ENCODE results near the gene DPP6. TPM values are rescaled to one million over a fixed set of nuclear protein-coding genes. Genes with fewer than 3 reads are reported as not detected.
A peak's percentile ranks its signal among the peaks of the same experiment; 100 is the strongest.

The DPP6 gene
- total and polyA plus RNA-seq, 8 donors: 0.29 to 1.2 (median 0.57) TPM

- no peaks in the 10 kb centered on the region for H3K9me3 ChIP-seq
- H3K4me1 ChIP-seq: no peaks in the 10 kb centered on the region
- TF ChIP-seq, protein P1, sequence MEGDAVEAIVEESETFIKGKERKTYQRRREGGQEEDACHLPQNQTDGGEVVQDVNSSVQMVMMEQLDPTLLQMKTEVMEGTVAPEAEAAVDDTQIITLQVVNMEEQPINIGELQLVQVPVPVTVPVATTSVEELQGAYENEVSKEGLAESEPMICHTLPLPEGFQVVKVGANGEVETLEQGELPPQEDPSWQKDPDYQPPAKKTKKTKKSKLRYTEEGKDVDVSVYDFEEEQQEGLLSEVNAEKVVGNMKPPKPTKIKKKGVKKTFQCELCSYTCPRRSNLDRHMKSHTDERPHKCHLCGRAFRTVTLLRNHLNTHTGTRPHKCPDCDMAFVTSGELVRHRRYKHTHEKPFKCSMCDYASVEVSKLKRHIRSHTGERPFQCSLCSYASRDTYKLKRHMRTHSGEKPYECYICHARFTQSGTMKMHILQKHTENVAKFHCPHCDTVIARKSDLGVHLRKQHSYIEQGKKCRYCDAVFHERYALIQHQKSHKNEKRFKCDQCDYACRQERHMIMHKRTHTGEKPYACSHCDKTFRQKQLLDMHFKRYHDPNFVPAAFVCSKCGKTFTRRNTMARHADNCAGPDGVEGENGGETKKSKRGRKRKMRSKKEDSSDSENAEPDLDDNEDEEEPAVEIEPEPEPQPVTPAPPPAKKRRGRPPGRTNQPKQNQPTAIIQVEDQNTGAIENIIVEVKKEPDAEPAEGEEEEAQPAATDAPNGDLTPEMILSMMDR (IDR thresholded peaks at IDR 0.05): no peak
- ATAC-seq: peak; percentile 26
- no peak overlapping the region for H3K4me3 ChIP-seq
- H3K36me3 ChIP-seq: no peaks in the 10 kb centered on the region
- intact Hi-C loops (cut with DNase I): no loop called here
- H3K27ac ChIP-seq: no peak overlapping the region
- H3K27me3 ChIP-seq: no peaks in the 10 kb centered on the region
- DNase-seq: no peak
Measured at GRCh38 chr7:154338701-154339506, 286.7 kb downstream of the DPP6 start.

GRCh38 chr7:154342971-154343633 is 290.9 kb downstream of the DPP6 start:
- Histone ChIP-seq H3K36me3 (no peaks in the 10 kb centered on the region), H3K27ac (no peak overlapping the region), H3K4me3 (no peak overlapping the region), H3K27me3 (no peaks in the 10 kb centered on the region), H3K9me3 (no peaks in the 10 kb centered on the region), H3K4me1 (no peaks in the 10 kb centered on the region)
- no peak for ATAC-seq
- TF ChIP-seq, protein P1 (IDR thresholded peaks at IDR 0.05): no peak
- DNase-seq: no peak
- intact Hi-C loops (cut with DNase I): no loop called here

DNA sequence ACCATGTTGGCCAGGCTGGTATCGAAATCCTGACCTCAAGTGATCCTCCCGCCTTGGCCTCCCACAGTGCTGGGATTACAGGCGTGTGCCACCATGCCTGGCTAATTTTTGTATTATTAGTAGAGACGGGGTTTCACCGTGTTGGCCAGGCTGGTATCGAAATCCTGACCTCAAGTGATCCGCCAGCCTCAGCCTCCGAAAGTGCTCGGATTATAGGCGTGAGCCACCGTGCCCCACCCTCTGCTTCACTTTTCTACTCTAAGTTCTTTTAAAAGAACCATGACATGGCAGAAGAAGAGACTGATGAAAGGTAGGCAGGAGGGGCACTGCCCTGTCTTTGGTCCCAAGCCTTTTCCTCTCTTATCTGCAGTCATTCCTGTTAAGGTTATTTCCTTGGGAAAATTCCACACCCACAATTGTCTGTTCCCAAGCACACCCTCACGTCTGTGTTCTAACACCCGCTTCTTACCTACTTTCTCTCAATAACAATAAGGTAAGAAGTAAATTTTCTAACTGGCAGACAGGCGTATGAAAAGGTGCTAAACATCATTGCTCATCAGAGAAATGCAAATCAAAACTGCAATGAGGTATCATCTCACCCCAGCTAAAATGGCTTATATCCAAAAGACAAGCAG is 291.7 kb downstream of the DPP6 start:
- no peaks in the 10 kb centered on the region for H3K27me3 ChIP-seq
- H3K27ac ChIP-seq: no peak overlapping the region
- no peak for DNase-seq
- H3K4me1 ChIP-seq: no peaks in the 10 kb centered on the region
- TF ChIP-seq, protein P1 (IDR thresholded peaks at IDR 0.05): no peak
- no peak overlapping the region for H3K4me3 ChIP-seq
- no peaks in the 10 kb centered on the region for H3K9me3 ChIP-seq
- intact Hi-C loops (cut with DNase I): no loop called here
- ATAC-seq: no peak
- H3K36me3 ChIP-seq: no peaks in the 10 kb centered on the region

DNA sequence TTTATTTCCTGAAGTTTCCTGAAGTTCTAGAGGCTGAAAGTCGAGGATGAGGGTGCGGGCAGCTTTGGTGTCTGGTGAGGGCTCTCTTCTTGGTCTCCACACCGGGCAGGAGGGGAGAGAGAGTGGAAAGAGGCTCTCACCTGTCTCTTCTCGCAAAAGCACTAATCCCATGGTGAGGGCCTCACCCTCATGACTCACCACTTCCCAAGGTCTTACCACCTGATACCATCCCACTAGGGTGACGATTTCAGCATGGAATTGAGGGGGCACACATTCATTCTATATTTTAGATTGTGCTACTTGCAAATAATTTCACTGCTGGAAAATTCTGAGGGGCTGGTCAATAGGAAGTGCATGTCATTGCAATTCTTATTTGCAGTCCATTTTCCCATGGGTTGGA is 292.9 kb downstream of the DPP6 start:
- no peaks in the 10 kb centered on the region for H3K36me3 ChIP-seq
- H3K27me3 ChIP-seq: no peaks in the 10 kb centered on the region
- no peak overlapping the region for H3K4me3 ChIP-seq
- TF ChIP-seq, protein P1 (IDR thresholded peaks at IDR 0.05): no peak
- intact Hi-C loops (cut with DNase I): no loop called here
- H3K4me1 ChIP-seq: no peaks in the 10 kb centered on the region
- no peaks in the 10 kb centered on the region for H3K9me3 ChIP-seq
- H3K27ac ChIP-seq: no peak overlapping the region
- ATAC-seq: no peak
- DNase-seq: no peak

- Histone ChIP-seq H3K27ac (no peak overlapping the region), H3K36me3 (no peaks in the 10 kb centered on the region), H3K4me1 (no peaks in the 10 kb centered on the region), H3K9me3 (no peaks in the 10 kb centered on the region), H3K27me3 (no peaks in the 10 kb centered on the region), H3K4me3 (no peak overlapping the region)
- TF ChIP-seq, protein P1 (IDR thresholded peaks at IDR 0.05): no peak
- DNase-seq: no peak
- intact Hi-C loops (cut with DNase I): no loop called here
- no peak for ATAC-seq
Measured at GRCh38 chr7:154347700-154348266, 295.6 kb downstream of the DPP6 start.

Measured in left lung (tissue), 10 donors.